Tibial nerve (tissue), 4 donors: ENCODE measurements around the gene KCTD5.
"Not testable (repeated sequence)": the region's sequence is repeated elsewhere in the genome, so short reads cannot be mapped to it uniquely, and the experiment has no call there.

Experiments
- CTCF ChIP-seq, 5 experiments: fragments of 200-600 bp in 3 of 5; fragments of 450-650 bp in 2 of 5; sonication (generic) in 3 of 5; IDR thresholded peaks; one replicate each; pipeline ENCODE4 v1.5.1; 2016 to 2019; ENCODE audit warnings: antibody characterized with exemption in 5 of 5, mild to moderate bottlenecking in 3 of 5, moderate library complexity in 2 of 5
- EP300 ChIP-seq, 2 donors: sonication (generic); formaldehyde crosslinking; IDR thresholded peaks; one replicate each; pipeline ENCODE4 v1.6.1; 2017; ENCODE audit warnings: antibody characterized with exemption in 2 of 2, mild to moderate bottlenecking in 1 of 2

GRCh38 chr16:2651268-2651871 lies 31.0 kb upstream of the KCTD5 start:
- TF ChIP-seq CTCF, EP300 (IDR thresholded peaks at IDR 0.05): not testable (repeated sequence)
